Measurements from ENCODE around the gene ME3. TPM values are rescaled to one million over a fixed set of nuclear protein-coding genes. Genes with fewer than 3 reads are reported as not detected.
A peak's percentile ranks its signal among the peaks of the same experiment; 100 is the strongest.
"Not testable (repeated sequence)": the region's sequence is repeated elsewhere in the genome, so short reads cannot be mapped to it uniquely, and the experiment has no call there.

The ME3 gene
- polyA plus RNA-seq, 1 donor (not counting 4 experiments of a cell fraction or from before 2014, with no cell fraction given): 1.0 TPM

- DNase-seq (ENCODE audit: low read depth, low spot score) (no peak), FAIRE-seq (no peak)
- TF ChIP-seq EZH2 (IDR thresholded peaks at IDR 0.05; ENCODE audit: low read length): no peak
- TF ChIP-seq CTCF (optimal IDR thresholded peaks at IDR 0.05 in 1 of 3, IDR thresholded peaks at IDR 0.05 in 1 of 3, conservative IDR thresholded peaks at IDR 0.05 in 1 of 3; ENCODE audit: extremely low read depth in 1 of 3, insufficient read depth in 2 of 3, low read length in 3 of 3): no peak
- H3K79me2 ChIP-seq (ENCODE audit: control insufficient read depth, insufficient read depth, low read length): no peaks in the 10 kb centered on the region
- H3K4me2 ChIP-seq (ENCODE audit: control insufficient read depth, extremely low read depth, insufficient read depth, low read depth, low read length): no peak overlapping the region
- H4K20me1 ChIP-seq (ENCODE audit: control insufficient read depth, extremely low read depth, insufficient read depth, low read length): no peaks in the 10 kb centered on the region
- no peaks in the 10 kb centered on the region for H3K27me3 ChIP-seq (ENCODE audit: control insufficient read depth, extremely low read depth, insufficient read depth, low read length)
- H3K9ac ChIP-seq (ENCODE audit: control insufficient read depth, extremely low read depth, insufficient read depth, low read length): no peak overlapping the region
- no peaks in the 10 kb centered on the region for H3K36me3 ChIP-seq (ENCODE audit: control insufficient read depth in 2 of 2, extremely low read depth in 1 of 2, insufficient read depth in 2 of 2, low read length in 2 of 2)
- H3K9me1 ChIP-seq (ENCODE audit: control insufficient read depth, extremely low read depth, insufficient read depth, low read length): no peaks in the 10 kb centered on the region
- no peak overlapping the region for H3K4me3 ChIP-seq (ENCODE audit: control insufficient read depth in 2 of 3, extremely low read depth in 1 of 3, insufficient read depth in 2 of 3, low read depth in 1 of 3, low read length in 3 of 3)
- dilution Hi-C loops (cut with MboI; ENCODE audit: extremely low pct_ligation_motif_present, low sequenced_read_pairs): no loop called here
- peaks cover 14% of the 10 kb centered on the region for H3K4me1 ChIP-seq (ENCODE audit: control insufficient read depth, extremely low read depth, insufficient read depth, low read length)
- no peaks in the 10 kb centered on the region for H3K9me3 ChIP-seq (ENCODE audit: control insufficient read depth, low read depth, low read length)
- H3K27ac ChIP-seq (ENCODE audit: control insufficient read depth, insufficient read depth, low read length): no peak overlapping the region
- no peak overlapping the region for H2AFZ ChIP-seq (ENCODE audit: control insufficient read depth, low read length)
Observed at GRCh38 chr11:86418106-86418505, 254.3 kb downstream of the ME3 start.

DNA sequence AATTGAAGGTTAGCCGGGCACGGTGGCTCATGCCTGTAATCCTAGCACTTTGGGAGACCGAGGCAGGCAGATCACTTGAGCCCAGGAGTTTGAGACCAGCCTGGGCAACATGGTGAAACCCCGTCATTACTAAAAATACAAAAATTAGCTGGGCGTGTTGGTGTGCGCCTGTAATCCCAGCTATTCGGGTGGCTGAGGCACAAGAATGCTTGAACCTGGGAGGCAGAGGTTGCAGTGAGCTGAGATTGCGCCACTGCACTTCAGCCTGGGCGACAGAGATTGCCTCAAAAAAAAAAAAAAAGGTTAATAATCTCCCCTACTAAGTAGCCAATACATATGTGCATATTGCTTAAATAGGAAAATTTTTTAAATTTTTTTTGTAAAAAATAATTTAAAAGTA lies 255.5 kb downstream of the ME3 start:
- H2AFZ ChIP-seq (ENCODE audit: control insufficient read depth, low read length); H3K9me1 ChIP-seq (ENCODE audit: control insufficient read depth, extremely low read depth, insufficient read depth, low read length): not testable (repeated sequence)

GRCh38 chr11:86416494-86416893 lies 255.9 kb downstream of the ME3 start:
- Histone ChIP-seq H3K9me3 (ENCODE audit: control insufficient read depth, low read depth, low read length) (no peaks in the 10 kb centered on the region), H4K20me1 (ENCODE audit: control insufficient read depth, extremely low read depth, insufficient read depth, low read length) (no peaks in the 10 kb centered on the region), H2AFZ (ENCODE audit: control insufficient read depth, low read length) (peak overlapping the region; percentile 18), H3K36me3 (ENCODE audit: control insufficient read depth in 2 of 2, extremely low read depth in 1 of 2, insufficient read depth in 2 of 2, low read length in 2 of 2) (no peaks in the 10 kb centered on the region), H3K79me2 (ENCODE audit: control insufficient read depth, insufficient read depth, low read length) (no peaks in the 10 kb centered on the region), H3K27ac (ENCODE audit: control insufficient read depth, insufficient read depth, low read length) (no peak overlapping the region), H3K9me1 (ENCODE audit: control insufficient read depth, extremely low read depth, insufficient read depth, low read length) (no peaks in the 10 kb centered on the region), H3K9ac (ENCODE audit: control insufficient read depth, extremely low read depth, insufficient read depth, low read length) (no peak overlapping the region), H3K4me1 (ENCODE audit: control insufficient read depth, extremely low read depth, insufficient read depth, low read length) (peaks cover 14% of the 10 kb centered on the region), H3K27me3 (ENCODE audit: control insufficient read depth, extremely low read depth, insufficient read depth, low read length) (no peaks in the 10 kb centered on the region), H3K4me3 (ENCODE audit: control insufficient read depth in 2 of 3, extremely low read depth in 1 of 3, insufficient read depth in 2 of 3, low read depth in 1 of 3, low read length in 3 of 3) (no peak overlapping the region), H3K4me2 (ENCODE audit: control insufficient read depth, extremely low read depth, insufficient read depth, low read depth, low read length) (no peak overlapping the region)
- dilution Hi-C loops (cut with MboI; ENCODE audit: extremely low pct_ligation_motif_present, low sequenced_read_pairs): no loop called here
- DNase-seq (ENCODE audit: low read depth, low spot score) (no peak), FAIRE-seq (no peak)
- no peak for TF ChIP-seq CTCF (optimal IDR thresholded peaks at IDR 0.05 in 1 of 3, IDR thresholded peaks at IDR 0.05 in 1 of 3, conservative IDR thresholded peaks at IDR 0.05 in 1 of 3; ENCODE audit: extremely low read depth in 1 of 3, insufficient read depth in 2 of 3, low read length in 3 of 3)
- TF ChIP-seq EZH2 (IDR thresholded peaks at IDR 0.05; ENCODE audit: low read length): no peak

More for the DNA sequence above, 255.5 kb downstream of the ME3 start:
- DNase-seq (ENCODE audit: low read depth, low spot score); H3K27ac ChIP-seq (ENCODE audit: control insufficient read depth, insufficient read depth, low read length); H3K27me3 ChIP-seq (ENCODE audit: control insufficient read depth, extremely low read depth, insufficient read depth, low read length); H3K9me3 ChIP-seq (ENCODE audit: control insufficient read depth, low read depth, low read length); H3K36me3 ChIP-seq (ENCODE audit: control insufficient read depth in 2 of 2, extremely low read depth in 1 of 2, insufficient read depth in 2 of 2, low read length in 2 of 2); H3K79me2 ChIP-seq (ENCODE audit: control insufficient read depth, insufficient read depth, low read length); FAIRE-seq; H4K20me1 ChIP-seq (ENCODE audit: control insufficient read depth, extremely low read depth, insufficient read depth, low read length); H3K9ac ChIP-seq (ENCODE audit: control insufficient read depth, extremely low read depth, insufficient read depth, low read length); dilution Hi-C loops (cut with MboI; ENCODE audit: extremely low pct_ligation_motif_present, low sequenced_read_pairs); H3K4me3 ChIP-seq (ENCODE audit: control insufficient read depth in 2 of 3, extremely low read depth in 1 of 3, insufficient read depth in 2 of 3, low read depth in 1 of 3, low read length in 3 of 3); H3K4me2 ChIP-seq (ENCODE audit: control insufficient read depth, extremely low read depth, insufficient read depth, low read depth, low read length): not testable (repeated sequence)
- H3K4me1 ChIP-seq (ENCODE audit: control insufficient read depth, extremely low read depth, insufficient read depth, low read length): peaks cover 14% of the 10 kb centered on the region
